Astrocyte of the spinal cord (primary cell): ENCODE results near the gene ARHGAP23.
"Not testable (repeated sequence)": the region's sequence is repeated elsewhere in the genome, so short reads cannot be mapped to it uniquely, and the experiment has no call there.

ENCODE experiments used
- DNase-seq: peaks from one replicate; pipeline ENCODE4 v3.0.0; 2011; ENCODE audit warnings: low read depth, low spot score
- H3K4me3 ChIP-seq: 2 replicates; pipeline ENCODE4 v1.5.1; 2011; ENCODE audit warnings: low read depth, mild to moderate bottlenecking, low read length, moderate library complexity
- CTCF ChIP-seq: IDR thresholded peaks from 2 replicates; pipeline ENCODE4 v1.5.1; 2012; ENCODE audit warnings: low read depth, mild to moderate bottlenecking, low read length, inconsistent platforms
- in situ Hi-C: cut with HindIII; loops from 2 replicates; pipeline ENCODE4 v1.10.0; 2017; ENCODE audit warnings: low sequenced_read_pairs

The ARHGAP23 gene

GRCh38 chr17:38466346-38467315, 38.4 kb downstream of the ARHGAP23 start:
- TF ChIP-seq CTCF: no peak
- no peak overlapping the region for H3K4me3 ChIP-seq
- DNase-seq: no peak
- in situ Hi-C loops: no loop called here

GRCh38 chr17:38467491-38467890, 39.2 kb downstream of the ARHGAP23 start:
- no peak overlapping the region for H3K4me3 ChIP-seq
- in situ Hi-C loops: no loop called here
- no peak for DNase-seq
- TF ChIP-seq CTCF: no peak

- no peak overlapping the region for H3K4me3 ChIP-seq
- TF ChIP-seq CTCF: no peak
- peak; percentile 77 for DNase-seq
- in situ Hi-C loops: no loop called here
These were observed 41.6 kb downstream of the ARHGAP23 start for GRCh38 chr17:38469875-38470274.

GRCh38 chr17:38471253-38471652, 43.0 kb downstream of the ARHGAP23 start:
- in situ Hi-C loops, DNase-seq, H3K4me3 ChIP-seq: not testable (repeated sequence)
- TF ChIP-seq CTCF: peak; percentile 12

GRCh38 chr17:38474666-38475065, 46.4 kb downstream of the ARHGAP23 start:
- TF ChIP-seq CTCF: peak; percentile 29
- H3K4me3 ChIP-seq, DNase-seq, in situ Hi-C loops: not testable (repeated sequence)

DNA sequence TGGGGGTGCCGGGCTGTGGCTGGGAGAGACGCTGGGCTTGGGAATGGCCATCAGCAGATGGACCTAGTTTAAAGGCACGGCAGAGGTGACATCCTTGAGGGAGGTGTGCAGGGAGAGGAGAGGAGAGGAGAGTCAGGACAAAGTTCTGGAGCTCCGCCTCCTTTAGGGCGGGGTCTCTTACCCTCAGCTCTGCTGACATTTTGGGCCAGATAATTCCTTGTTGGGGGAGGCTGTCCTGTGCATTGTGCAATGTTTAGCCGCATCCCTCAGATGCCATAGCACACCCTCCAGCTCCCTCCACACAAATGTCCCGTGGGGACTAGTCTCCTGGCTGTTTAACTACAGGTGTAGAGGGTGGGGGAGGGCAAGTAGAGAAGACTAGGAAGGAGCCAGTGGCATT, 48.3 kb downstream of the ARHGAP23 start:
- TF ChIP-seq CTCF: no peak
- in situ Hi-C loops: no loop called here
- H3K4me3 ChIP-seq: no peak overlapping the region
- no peak for DNase-seq

DNA sequence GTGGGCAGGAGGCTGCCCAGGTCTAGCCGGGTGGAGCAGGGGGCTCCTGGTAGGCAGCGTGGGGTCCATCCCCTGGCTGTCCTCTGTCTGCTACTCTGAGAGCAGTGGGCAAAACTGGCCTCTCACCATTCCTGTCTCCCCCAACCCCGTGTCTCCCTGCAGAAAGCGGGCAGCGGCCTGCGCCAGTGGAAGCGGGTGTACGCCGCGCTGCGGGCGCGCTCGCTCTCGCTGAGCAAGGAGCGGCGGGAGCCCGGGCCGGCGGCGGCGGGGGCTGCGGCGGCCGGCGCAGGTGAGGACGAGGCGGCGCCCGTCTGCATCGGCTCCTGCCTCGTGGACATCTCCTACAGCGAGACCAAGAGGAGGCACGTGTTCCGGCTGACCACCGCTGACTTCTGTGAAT, 49.2 kb downstream of the ARHGAP23 start:
- DNase-seq, in situ Hi-C loops, H3K4me3 ChIP-seq: not testable (repeated sequence)

GRCh38 chr17:38477951-38478350, 49.7 kb downstream of the ARHGAP23 start:
- H3K4me3 ChIP-seq, DNase-seq, in situ Hi-C loops: not testable (repeated sequence)

- in situ Hi-C loops, DNase-seq, H3K4me3 ChIP-seq: not testable (repeated sequence)
These were observed 50.4 kb downstream of the ARHGAP23 start for GRCh38 chr17:38478667-38479066.
